Activated T-helper 1 cell treated with anti-CD3 and anti-CD28 coated beads, Interleukin-2, amount 50 U/mL, for 16 hours (primary cell): ENCODE measurements around the gene LRRC47.

ENCODE experiments used
- DNase-seq, 2 donors: peaks; one replicate each; pipeline ENCODE4 v3.0.0-alpha.2; 2020; ENCODE audit warnings: low read depth in 1 of 2, low spot score in 1 of 2

The LRRC47 gene

DNA sequence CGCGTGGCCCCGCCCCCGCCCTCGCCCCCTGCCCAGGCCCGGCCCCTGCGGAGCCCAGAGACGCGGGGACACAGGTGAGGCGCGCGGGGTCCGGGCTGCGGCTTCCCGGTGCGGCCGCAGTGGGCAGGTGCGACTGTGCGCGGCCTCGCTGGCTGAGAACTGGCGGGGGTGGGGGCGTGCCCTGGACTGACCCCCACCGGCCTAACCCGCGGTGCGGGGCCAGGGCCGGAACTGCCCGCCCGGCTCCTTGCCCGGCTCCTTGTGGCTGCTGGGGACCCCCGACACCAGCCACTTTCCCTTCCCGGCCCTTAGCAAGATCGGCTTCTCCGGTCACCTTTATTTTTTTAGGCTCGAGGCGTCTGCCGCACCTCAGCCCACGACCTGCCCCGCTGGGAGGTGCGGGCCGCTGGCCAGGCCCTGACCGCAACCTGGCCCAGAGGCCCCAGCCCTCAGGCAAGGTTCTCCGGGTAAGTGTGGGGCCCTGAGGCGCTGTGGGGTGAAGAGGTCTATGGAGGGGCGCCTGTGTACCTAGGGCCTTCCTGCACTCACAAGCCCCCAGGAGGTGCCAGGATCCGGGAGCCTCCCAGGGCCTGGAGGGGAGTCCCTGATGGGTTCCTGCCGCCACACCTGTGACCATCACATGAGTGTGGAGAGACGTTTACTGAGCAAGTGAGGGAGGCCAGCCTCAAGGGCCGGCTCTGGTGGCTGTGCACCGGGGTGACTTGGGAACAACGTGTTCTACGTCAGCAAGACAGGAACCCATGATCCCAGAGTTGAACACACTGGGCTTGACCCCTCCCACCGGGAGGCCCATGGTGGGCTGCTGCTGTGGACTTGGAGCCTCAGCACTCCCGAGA, 23.4 kb downstream of the LRRC47 start, which contains the start of gene SMIM1:
Gene SMIM1 (plus strand): TSS at position 35 of the 857 bp plus-strand sequence. CDS start 2,625 bp downstream, outside the sequence.
- no peak for DNase-seq

DNA sequence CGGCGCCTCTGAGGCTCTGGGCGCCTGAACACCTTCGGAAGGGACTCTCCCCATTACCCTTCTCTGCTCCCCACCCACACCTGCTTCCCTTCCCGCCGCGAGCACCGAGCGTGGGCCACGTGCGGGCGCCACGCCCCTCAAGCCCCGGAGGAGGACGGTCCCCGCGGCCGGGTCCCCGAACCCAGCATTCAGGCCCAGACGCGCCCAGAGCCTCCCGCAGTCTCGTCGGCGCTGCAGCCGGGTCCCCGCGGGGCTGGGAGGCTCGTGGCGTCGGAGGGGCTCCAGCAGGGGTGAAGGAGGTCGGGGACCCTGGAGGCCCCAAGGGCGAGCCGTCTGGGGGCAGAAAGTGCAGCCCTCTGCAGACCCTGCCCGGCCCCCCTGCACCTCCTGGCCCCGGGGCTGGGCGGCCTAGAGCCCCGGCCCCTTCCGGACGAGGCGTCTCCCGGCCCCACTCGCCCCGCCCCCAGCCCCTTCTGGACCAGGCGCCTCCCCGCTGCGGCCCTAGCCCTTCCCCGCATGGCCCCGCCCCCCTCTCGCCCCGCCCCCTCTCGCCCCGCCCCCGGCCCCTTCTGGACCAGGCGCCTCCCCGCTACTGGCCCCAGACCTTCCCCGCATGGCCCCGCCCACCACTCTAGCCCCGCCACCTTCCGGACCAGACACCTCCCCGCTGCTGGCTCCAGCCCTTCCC, 24.1 kb downstream of the LRRC47 start:
- DNase-seq = peak; percentile 69 to 79

DNA sequence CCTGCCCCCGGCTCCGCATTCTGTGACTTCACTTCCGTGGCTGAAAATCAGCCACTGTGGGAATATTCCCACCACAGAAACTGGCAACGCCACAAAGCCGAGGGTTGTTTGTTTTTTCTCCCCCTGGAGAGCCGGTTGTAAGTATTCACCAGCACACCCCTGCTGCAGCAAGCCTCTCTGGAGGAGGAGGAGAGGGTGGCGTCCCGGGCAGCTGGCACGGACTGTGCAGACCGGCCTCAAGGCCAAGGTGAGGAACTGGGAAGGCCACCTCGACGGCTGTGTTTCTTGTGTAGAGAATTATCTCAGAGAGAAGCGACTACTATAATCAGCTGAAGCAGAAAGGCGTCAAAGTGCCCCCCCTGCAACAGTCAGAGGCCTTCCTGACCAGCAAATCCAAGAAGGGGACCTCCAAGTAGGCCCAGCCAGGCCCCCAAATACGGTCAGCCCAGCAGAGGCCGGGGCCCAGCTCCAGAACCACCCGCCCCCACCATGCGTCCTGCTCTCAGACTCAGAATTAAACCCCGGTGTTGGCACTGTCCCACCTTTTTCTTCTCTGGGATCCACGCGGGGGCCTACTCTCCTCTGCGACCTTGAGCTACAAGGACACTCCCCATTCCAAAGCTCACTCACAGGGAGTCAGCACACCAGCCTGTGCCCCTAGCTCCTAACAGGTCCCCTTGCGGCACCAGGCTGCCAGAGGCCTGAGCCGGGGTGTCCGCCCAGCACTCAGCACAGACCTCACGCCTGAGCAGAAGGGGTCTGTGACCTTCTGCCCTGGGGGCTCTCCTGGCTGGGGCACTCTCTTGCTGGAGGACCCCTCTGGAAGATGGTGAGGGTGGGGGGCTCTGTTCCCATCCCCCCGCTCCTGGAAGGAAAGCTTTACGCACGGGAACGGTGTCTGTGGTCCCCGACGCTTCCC, 24.9 kb downstream of the LRRC47 start:
- no peak for DNase-seq

DNA sequence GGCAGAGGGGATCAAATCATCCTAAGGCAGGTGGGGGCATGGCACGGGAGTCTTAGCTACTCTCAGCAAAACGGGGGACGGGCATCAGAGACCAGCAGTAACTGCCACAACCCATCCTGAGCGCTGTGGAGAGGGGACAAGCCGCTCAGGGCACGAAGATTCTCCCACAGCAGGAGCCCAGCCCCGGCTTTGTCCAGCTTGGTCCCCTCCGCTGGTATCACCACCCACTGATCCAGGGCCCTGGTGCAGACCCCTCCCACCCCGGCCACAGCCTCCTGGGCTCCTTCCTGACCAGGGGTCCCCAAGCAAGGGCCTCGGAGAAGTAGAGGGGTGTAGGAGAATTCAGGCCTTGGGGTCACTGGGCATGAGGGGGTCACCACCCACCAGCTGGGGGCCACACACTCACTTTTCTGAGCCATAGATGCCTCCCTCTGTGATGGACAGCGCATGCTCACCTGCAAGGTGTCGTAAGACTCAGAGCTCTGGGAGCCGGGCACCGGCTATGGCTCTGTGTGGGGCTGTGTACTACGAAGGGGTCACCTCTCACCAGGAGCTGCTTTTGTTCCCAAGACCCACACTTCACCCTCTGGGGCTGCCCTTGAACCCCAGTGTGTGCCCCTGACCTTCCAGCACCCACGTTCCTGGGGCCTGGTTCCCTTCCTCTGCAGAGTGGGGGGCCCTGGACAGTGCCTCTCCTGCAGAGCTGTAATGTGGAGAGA, 26.1 kb downstream of the LRRC47 start:
- no peak for DNase-seq

GRCh38 chr1:3768811-3769390, 27.4 kb downstream of the LRRC47 start:
- DNase-seq = no peak

DNA sequence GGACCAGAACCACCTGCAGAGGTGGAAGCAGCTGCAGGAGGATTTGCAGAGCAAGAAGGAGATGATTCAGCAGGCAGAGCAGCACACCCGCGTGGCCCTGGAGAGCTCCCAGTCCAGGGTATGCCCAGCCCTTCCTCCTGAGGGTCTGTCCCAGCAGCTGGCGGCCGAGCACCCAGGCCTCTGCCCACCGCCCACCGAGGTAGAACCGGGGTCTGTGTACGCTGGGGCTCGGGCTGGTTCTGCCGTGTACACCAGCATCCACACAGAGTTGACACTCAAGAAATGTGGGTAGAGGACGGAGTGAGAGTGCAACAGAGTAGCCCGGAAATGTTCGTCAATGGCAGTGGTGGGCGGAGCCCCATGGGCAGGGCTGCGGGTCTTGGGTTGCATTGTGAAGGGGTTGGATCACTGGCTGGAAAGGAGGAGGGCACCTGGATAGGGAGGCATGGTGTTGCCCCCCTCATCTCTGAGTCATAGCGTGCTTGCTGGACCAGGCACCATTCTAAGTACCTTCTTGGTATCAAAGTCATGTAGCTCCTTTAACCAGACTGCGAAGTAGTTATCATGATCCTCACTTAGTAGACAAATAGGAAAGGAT, 28.9 kb downstream of the LRRC47 start:
- DNase-seq = no peak

DNA sequence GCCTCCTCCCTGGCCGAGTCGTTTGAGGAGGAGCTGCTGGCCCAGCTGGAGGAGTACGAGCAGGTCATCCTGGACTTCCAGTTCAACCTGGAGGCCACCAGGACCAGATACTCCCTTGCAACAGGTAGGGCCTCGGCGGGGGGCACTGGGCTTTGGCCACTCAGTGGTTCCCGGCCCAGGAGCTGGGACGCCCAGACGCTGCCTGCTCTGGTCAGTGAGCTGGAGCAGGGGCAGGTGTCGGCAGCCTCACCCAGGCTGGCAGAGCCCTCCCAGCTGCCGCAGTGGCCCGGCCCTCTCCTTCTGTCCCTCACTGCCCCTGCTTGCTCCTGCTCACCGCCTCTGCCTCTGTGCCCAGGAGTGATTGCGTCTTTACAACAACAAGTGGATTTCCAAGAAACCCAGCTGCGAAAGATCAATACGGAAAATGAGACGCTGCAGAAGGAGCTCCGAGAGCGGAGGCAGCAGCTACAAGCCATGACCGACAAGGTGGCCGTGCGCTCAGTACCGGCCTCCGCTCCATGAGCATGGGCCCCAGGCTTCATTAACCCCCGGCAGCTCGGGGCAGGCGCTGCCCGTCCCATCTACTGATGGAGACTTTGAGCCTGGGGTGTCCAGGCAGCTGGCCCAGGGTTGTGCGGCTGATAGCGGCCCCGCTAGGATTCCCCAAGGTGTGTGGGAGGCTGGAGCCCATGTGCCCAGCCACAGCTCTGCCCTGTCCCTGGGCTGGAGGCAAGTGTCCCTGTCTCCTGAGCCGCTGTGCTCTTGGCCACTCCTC, 32.8 kb downstream of the LRRC47 start:
- DNase-seq = no peak

DNA sequence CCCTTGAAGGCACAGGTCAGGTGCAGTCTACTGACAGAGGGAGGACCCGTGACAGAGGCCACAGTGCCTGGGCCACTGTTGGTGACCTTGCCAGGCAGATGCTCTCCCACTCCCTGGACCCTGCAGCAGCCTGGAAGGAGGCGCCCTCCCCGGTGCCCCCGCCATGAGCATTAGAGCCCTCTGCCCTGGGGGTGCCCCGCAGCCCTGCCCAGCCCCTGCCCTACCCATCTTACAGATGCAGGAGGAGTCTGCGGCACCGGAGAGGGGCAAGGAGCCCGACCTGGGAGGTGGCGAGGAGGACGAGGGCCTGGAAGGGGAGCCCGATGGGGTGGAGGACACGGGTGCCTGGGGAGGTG, 33.4 kb downstream of the LRRC47 start:
- no peak for DNase-seq

DNA sequence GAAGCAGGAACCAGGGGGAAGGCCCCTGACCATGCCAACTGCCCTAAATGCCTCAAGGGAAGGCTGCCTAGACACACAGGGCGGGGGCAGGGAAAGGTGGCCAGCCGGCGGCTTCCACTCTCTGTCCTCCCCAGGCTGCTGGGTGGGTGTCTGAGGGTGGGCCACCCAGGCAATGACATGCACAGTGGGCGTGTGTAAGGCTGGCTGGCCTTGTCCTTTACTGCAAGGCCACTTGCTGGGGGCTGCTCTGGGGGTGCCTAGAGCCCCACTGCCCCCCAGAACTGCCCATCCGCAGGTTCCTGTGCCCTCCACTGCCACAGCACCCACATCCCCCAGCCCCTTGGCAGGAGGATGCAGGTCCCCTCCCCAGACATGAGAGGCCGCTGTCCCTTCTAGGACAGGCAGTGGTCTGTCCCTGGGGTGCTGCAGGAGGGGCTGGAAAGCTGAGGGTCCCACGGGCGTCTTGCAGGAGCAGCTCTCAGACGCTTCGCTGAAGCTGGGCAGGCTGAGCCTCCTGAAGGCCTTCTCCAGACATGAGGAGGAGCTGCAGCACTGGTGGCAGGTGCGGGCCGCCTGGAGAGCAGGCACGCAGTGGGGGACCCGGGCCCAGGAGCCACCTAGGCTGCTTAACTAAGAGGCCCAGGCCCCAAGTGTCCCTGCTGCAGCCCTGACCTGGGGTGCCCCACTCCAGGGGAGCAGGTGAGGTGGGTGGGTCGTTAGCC, 34.0 kb downstream of the LRRC47 start:
- DNase-seq = no peak

DNA sequence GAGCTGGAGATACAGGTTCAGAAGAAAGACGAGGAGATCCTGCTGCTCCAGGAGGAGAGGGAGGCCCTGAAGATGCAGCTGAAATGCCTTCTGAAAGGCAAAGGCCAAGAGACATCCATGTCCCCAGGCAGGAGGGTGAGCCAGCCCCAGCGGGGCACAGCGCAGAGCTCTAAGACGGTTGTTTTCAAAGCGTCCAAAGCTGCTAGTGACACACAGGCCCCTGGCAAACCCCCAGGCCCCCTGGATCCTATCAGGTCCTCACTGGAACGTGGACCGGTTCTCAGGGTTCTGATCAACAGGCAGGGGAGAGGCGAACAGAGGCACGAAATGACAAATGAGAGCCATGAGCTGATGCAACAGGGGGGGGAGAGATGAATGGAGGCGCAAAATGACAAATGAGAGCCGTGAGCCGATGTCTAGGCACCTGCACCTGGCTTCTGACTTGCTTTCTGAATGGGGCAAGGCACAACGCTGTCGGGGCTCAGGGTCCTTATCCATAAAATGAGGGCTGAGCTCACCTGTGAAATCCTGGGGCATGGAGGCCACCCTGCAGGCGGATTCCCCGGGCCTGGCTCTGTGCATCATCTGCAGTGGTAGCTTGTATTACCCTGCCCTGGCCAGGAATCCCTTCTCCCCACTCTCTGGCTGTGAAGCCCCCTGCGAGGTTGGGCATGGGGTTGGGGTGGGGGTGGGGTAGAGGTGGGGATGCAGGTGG, 34.8 kb downstream of the LRRC47 start:
- DNase-seq = no peak

DNA sequence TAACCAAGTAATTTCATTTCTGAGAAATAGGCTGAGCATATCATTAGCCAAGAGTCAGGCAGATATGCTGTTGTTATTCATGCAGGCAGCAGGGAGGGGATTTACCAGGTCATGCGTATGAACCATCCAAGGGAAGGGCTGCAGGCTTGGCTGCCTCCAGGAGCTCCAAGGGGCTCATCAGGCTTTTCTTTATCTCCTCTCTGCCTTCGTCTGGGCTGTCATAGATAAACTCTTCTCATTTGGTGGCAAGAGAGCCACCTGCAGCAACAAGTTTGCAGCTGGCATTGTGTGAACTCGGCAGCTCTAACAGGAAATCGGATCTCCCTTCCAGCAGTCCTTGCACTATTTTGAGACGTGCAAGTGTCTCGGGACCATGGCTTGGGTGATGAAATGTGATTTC, 36.5 kb downstream of the LRRC47 start:
- no peak for DNase-seq

DNA sequence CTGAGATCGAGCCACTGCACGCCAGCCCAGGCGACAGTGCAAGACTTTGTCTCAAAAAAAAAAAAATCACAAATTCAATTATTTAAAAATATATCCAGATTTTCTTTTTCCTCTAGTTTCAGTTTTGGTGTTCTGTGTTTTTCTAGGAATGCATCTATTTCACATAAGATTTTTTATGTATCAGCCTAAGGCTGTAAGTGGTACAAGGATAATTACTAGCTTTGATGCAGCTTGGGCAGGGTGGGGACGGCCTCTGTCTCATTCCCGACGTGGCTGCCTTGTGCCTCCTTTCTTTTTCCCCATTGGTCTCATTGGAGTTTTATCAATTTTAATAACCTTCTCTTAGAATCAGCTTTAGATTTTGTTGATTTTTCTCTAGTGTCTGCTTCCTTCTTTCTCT, 37.1 kb downstream of the LRRC47 start:
- DNase-seq = no peak

GRCh38 chr1:3756394-3756793, 39.9 kb downstream of the LRRC47 start:
- no peak for DNase-seq

DNA sequence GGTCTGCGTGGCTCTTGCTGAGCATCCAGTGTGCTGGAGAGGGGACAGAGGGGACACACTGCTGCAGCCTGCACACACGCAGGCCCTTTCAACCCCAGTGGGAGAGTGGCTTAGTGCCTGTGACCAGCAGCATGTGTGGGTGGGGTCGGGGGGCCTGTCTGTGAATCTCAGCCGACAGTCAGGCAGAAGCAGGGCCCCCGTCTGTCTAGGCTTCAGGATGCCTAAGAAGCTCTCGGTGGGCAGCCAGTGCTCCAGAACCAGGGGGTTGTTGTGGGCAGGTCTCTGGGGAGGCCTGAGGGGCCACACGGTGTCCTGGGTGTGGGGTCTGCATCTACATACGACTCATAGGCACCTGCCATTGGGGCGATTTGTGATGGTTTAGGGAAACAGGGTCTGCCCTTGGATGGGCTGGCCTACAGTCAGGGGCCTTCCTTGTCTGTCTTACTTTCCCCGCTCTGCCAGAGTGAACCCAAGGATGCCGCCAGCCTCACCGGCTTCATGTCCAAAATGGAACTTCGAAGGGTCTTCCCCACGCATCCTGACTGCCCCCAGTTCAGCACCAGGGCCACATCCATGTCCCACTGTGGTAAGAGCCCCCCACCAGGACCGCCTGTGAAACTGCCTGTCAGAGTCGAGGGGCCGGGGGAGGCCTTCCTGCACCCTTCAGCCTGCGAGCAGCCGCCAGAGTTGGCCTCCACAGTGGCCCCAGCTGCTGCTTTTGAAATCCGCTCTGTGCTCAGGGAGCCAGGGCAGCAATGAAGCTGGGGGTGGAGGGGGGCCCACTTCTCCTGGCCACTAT, 42.4 kb downstream of the LRRC47 start:
- DNase-seq = no peak

GRCh38 chr1:3752400-3752945, 43.8 kb downstream of the LRRC47 start, which contains the start of gene CCDC27:
Gene CCDC27 (plus strand): TSS chr1:3752450. CDS start chr1:3752482, 32 bp downstream.
- DNase-seq = no peak

GRCh38 chr1:3750741-3751140, 45.6 kb downstream of the LRRC47 start:
- no peak for DNase-seq

DNA sequence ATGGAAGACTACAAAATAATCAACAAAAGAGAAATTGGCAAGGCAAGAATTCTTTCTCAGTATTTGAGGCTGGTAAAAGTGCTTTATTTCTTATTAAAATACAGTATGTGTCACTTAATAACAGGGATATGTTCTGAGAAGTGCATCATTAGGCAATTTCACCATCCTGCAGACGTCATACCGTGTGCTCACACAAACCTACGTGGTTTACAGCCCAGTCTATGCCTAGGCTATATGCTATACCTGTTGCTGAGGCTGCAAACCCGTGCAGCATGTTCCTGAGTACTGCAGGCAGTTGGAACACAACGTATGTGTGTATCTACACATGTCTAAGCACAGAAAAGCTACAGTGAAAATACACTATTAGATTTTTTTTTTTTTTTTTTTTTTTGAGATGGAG, 46.8 kb downstream of the LRRC47 start:
- DNase-seq = no peak
